ENCODE results near the gene PCGF1.

PCGF1 gene

DNA sequence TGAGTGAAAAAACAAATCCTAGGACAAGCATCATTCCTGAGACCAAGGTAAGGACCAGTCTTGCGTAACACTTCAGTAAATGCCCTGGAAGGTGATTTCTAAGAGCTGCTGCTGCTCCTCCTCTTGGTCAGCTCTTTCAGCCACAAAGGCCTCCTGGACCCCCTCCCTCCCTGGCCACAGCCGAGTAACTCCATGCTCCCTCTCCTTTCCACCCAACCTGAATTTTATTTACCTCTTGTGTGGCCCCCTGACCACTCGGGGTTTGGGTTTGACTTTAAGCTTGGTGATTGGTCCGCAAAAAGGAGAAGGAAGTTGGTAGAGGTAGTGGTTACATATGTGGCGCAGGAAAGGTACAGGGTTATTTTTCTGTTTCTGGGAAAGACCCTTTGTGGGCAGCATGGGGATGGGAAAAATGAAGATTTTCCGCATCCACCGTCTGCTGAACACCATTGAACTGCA is 31.4 kb upstream of the PCGF1 start:
- no peaks in the 10 kb centered on the region for H4K20me1 ChIP-seq
- no peaks in the 10 kb centered on the region for H3K9me3 ChIP-seq
- peaks cover 7% of the 10 kb centered on the region for H3K4me1 ChIP-seq
- H3K4me3 ChIP-seq: no peak overlapping the region
- H3K36me3 ChIP-seq: peaks cover 10% of the 10 kb centered on the region
- H3K27me3 ChIP-seq: no peaks in the 10 kb centered on the region
- 0 out of 2 replicates have a peak, but pooled peaks have one; percentile 36 for TF ChIP-seq Cebpa-rat (IDR thresholded peaks at IDR 0.05)
- H3K27ac ChIP-seq: no peak overlapping the region
- no peak overlapping the region for H3K9ac ChIP-seq
- peak overlapping the region; percentile 45 for H3K4me2 ChIP-seq

DNA sequence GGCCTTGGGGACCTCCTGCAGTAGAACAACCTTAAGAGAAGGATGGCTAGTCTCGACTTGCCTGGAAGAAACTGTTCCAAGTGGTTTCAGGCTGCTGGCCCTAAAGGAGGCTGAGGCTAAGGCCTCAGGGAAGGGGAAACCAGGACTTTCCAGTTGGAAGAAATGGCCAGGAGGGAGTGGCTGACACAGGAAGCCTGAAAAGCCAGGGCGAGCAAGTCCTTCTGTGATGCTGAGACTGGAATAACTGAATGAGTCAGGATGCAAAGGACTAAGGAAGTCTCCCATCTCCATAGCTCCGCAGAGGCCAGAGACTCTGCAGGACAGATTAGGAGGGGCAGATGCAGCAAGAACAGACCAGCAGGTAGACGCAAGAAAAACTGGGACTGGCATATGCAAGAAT is 29.6 kb upstream of the PCGF1 start:
- TF ChIP-seq Cebpa-rat (IDR thresholded peaks at IDR 0.05): no peak
- no peak overlapping the region for H3K9ac ChIP-seq
- H3K4me2 ChIP-seq: no peak overlapping the region
- H3K4me3 ChIP-seq: no peak overlapping the region
- H4K20me1 ChIP-seq: peaks cover 6% of the 10 kb centered on the region; the same call in 1 of the 2 replicates
- H3K4me1 ChIP-seq: peaks cover 13% of the 10 kb centered on the region
- H3K27ac ChIP-seq: no peak overlapping the region
- no peaks in the 10 kb centered on the region for H3K9me3 ChIP-seq
- H3K36me3 ChIP-seq: peaks cover 26% of the 10 kb centered on the region
- no peaks in the 10 kb centered on the region for H3K27me3 ChIP-seq

DNA sequence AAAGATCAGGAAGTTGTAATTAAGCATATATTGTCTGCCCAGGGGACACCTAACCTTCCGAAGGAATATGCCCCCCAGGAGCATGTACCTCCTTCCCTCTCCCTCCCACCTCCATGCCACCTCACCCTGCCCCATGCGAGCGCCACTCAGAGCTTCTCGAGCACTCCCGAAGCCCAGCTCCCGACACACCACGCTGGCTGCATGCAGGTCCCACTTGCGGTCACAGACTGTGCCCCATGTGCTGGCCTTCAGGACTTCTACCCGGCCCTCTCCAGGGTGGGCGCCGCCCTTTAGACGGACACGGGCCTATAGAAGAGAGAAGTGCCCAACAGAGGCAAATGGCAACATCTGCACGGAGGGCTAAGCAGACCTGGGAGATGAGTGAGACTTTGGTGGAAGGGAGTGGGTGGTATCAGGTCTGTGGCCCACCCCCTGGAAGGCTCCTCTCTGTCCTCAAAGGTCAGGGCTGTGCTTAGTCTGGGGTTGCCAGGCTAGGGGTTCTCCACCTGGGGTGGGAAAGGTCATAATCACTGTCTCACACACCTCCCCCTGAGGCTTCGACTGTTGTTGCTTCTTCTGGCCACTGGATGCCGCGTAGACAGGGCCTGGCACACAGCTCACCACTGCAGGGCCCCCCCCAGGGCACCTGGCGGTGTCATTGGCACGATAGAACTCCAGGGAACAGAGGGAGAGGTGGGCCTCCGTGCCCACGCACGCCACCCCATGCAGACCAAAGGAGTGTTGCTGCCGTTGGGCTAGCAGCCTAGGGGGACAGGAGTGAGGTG is 28.9 kb upstream of the PCGF1 start:
- H3K27ac ChIP-seq: no peak overlapping the region
- H3K4me3 ChIP-seq: no peak overlapping the region
- no peak overlapping the region for H3K9ac ChIP-seq
- peaks cover 14% of the 10 kb centered on the region; the same call in 1 of the 2 replicates for H4K20me1 ChIP-seq
- peaks cover 26% of the 10 kb centered on the region for H3K36me3 ChIP-seq
- TF ChIP-seq Cebpa-rat (IDR thresholded peaks at IDR 0.05): no peak
- H3K9me3 ChIP-seq: no peaks in the 10 kb centered on the region
- H3K27me3 ChIP-seq: no peaks in the 10 kb centered on the region
- peaks cover 21% of the 10 kb centered on the region for H3K4me1 ChIP-seq
- H3K4me2 ChIP-seq: no peak overlapping the region

DNA sequence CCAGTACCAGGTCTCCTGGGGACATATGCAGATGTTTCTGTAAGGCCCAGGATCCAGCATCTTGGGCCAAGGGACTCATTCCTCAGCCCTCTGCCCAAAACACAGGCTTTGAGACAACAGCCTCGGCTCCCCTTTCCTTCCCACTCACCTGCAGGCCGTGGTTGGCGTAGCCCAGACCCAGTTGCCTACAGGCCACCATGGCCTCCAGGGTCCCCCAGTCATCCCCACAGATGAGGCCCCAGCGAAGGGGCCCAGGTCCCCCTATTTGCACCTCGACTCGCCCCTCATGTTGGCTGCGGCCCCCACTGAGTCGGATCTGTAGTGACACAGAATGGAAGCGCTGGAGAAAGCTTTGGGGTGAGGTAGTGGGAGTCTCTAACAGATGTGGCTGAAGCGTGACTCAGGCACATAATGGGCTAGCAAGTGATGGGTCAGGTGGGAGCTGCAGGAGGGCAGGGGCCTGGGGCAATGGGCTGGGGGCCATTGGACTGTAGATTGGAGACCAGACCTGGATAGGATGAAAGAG is 28.0 kb upstream of the PCGF1 start:
- Histone ChIP-seq H3K36me3 (peaks cover 26% of the 10 kb centered on the region), H3K4me1 (peaks cover 29% of the 10 kb centered on the region), H3K4me2 (no peak overlapping the region), H3K27ac (no peak overlapping the region), H3K27me3 (no peaks in the 10 kb centered on the region), H3K9me3 (no peaks in the 10 kb centered on the region), H3K9ac (no peak overlapping the region), H3K4me3 (no peak overlapping the region), H4K20me1 (peaks cover 20% of the 10 kb centered on the region; the same call in 1 of the 2 replicates)
- no peak for TF ChIP-seq Cebpa-rat (IDR thresholded peaks at IDR 0.05)

GRCh38 chr2:74534411-74534810 is 26.9 kb upstream of the PCGF1 start:
- peaks cover 26% of the 10 kb centered on the region for H3K36me3 ChIP-seq
- H3K4me3 ChIP-seq: no peak overlapping the region
- H3K27ac ChIP-seq: no peak overlapping the region
- H3K9me3 ChIP-seq: no peaks in the 10 kb centered on the region
- no peak for TF ChIP-seq Cebpa-rat (IDR thresholded peaks at IDR 0.05)
- H3K4me2 ChIP-seq: no peak overlapping the region
- H3K4me1 ChIP-seq: peaks cover 29% of the 10 kb centered on the region
- no peak overlapping the region for H3K9ac ChIP-seq
- peaks cover 20% of the 10 kb centered on the region; the same call in 1 of the 2 replicates for H4K20me1 ChIP-seq
- H3K27me3 ChIP-seq: no peaks in the 10 kb centered on the region

DNA sequence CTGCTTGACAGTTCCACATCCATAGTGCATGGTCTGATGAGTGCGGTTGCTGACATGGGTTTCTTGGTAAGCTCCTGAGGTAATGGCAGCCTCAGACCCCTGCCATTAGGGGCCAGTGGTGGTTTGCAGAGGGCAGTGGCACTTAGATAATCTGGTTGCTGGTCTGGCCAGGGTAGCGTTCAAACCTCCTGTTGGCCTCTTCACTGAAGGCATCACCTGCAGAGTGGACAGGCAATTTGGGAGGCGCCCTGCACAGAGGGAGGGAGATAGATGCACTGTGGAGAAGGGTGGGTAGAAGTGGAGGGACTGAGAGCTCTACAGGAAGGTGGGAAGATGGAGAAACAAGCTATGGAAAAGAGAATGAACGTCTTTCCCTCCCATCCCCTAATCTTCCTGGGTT is 26.0 kb upstream of the PCGF1 start:
- no peak for TF ChIP-seq Cebpa-rat (IDR thresholded peaks at IDR 0.05)
- H3K9me3 ChIP-seq: no peaks in the 10 kb centered on the region
- peaks cover 26% of the 10 kb centered on the region for H4K20me1 ChIP-seq
- H3K27ac ChIP-seq: no peak overlapping the region
- H3K4me2 ChIP-seq: no peak overlapping the region
- no peak overlapping the region for H3K4me3 ChIP-seq
- no peaks in the 10 kb centered on the region for H3K27me3 ChIP-seq
- H3K36me3 ChIP-seq: peaks cover 26% of the 10 kb centered on the region
- peaks cover 27% of the 10 kb centered on the region for H3K4me1 ChIP-seq
- H3K9ac ChIP-seq: no peak overlapping the region

DNA sequence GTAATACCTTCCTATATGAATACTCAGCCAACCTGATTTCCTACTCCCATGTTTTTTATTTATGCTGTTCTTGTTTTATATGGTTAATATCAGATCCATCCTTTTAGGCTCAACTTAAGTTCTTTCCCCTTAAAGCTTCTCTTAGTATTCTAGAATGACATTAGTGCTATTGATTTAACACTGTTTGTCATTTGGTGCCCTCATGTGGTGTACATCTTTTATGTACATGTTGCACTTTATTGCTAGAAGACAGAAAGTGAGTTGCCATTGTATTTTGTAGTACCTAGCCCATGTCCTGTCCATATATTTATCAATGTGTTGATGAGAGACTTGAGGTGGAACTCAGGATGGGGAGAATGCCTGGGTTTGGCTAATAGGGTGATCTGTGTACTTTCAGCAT is 24.7 kb upstream of the PCGF1 start:
- H3K4me2 ChIP-seq: peak overlapping the region; percentile 98
- H3K9ac ChIP-seq: no peak overlapping the region; the same call in 1 of the 2 replicates
- H3K27me3 ChIP-seq: no peaks in the 10 kb centered on the region
- peaks cover 32% of the 10 kb centered on the region for H4K20me1 ChIP-seq
- TF ChIP-seq Cebpa-rat (IDR thresholded peaks at IDR 0.05): no peak
- peaks cover 39% of the 10 kb centered on the region for H3K4me1 ChIP-seq
- peaks cover 38% of the 10 kb centered on the region for H3K36me3 ChIP-seq
- H3K27ac ChIP-seq: no peak overlapping the region
- no peaks in the 10 kb centered on the region for H3K9me3 ChIP-seq
- H3K4me3 ChIP-seq: no peak overlapping the region

- peak overlapping the region; percentile 98 for H3K4me2 ChIP-seq
- H3K27me3 ChIP-seq: no peaks in the 10 kb centered on the region
- H3K9me3 ChIP-seq: no peaks in the 10 kb centered on the region
- peaks cover 44% of the 10 kb centered on the region for H3K36me3 ChIP-seq
- H4K20me1 ChIP-seq: peaks cover 32% of the 10 kb centered on the region
- H3K9ac ChIP-seq: peak overlapping the region; percentile 94; the same call in 1 of the 2 replicates
- H3K4me1 ChIP-seq: peaks cover 42% of the 10 kb centered on the region
- peak overlapping the region; percentile 1; the same call in 1 of the 2 replicates for H3K27ac ChIP-seq
- no peak for TF ChIP-seq Cebpa-rat (IDR thresholded peaks at IDR 0.05)
- peak overlapping the region; percentile 97 for H3K4me3 ChIP-seq
These were observed 24.2 kb upstream of the PCGF1 start for GRCh38 chr2:74531666-74532065.

- Histone ChIP-seq H3K9ac (peak overlapping the region; percentile 94), H3K36me3 (peaks cover 55% of the 10 kb centered on the region), H3K4me2 (peak overlapping the region; percentile 98), H4K20me1 (peaks cover 32% of the 10 kb centered on the region), H3K9me3 (no peaks in the 10 kb centered on the region), H3K27ac (peak overlapping the region; percentile 96), H3K4me3 (peak overlapping the region; percentile 97), H3K27me3 (no peaks in the 10 kb centered on the region), H3K4me1 (peaks cover 42% of the 10 kb centered on the region)
- TF ChIP-seq Cebpa-rat (IDR thresholded peaks at IDR 0.05): no peak
These were observed 23.0 kb upstream of the PCGF1 start for GRCh38 chr2:74530239-74531187.

Data from BLaER1 (cell line).